ENCODE results near the gene PCNA.

The PCNA gene

GRCh38 chr20:5149892-5150225 lies 30.1 kb upstream of the PCNA start:
- Histone ChIP-seq H3K36me3 (ENCODE audit: insufficient read depth, low read length) (no peaks in the 10 kb centered on the region), H3K79me2 (ENCODE audit: insufficient read depth, low read length) (peaks cover 76% of the 10 kb centered on the region), H3K4me3 (ENCODE audit: low read length, poor library complexity, severe bottlenecking) (no peak overlapping the region), H3K4me1 (ENCODE audit: insufficient read depth, low read length, poor library complexity, severe bottlenecking) (peaks cover 20% of the 10 kb centered on the region), H3F3A (ENCODE audit: low read depth) (no peaks in the 10 kb centered on the region), H3K9me3 (ENCODE audit: insufficient read depth, low read depth, low read length) (no peaks in the 10 kb centered on the region), H3K9me2 (replicated peaks; ENCODE audit: low read depth, low read length) (no peaks in the 10 kb centered on the region), H3K27me3 (ENCODE audit: insufficient read depth, low read length, poor library complexity, severe bottlenecking) (no peaks in the 10 kb centered on the region), H3K4me2 (ENCODE audit: low read depth, low read length, poor library complexity, severe bottlenecking) (no peak overlapping the region), H3K9ac (ENCODE audit: low read depth, low read length, poor library complexity, severe bottlenecking) (no peak overlapping the region), H2AFZ (ENCODE audit: low read length) (no peak overlapping the region), H4K20me1 (ENCODE audit: insufficient read depth, low read length, poor library complexity, severe bottlenecking) (no peaks in the 10 kb centered on the region)
- TF ChIP-seq EZH2phosphoT487 (IDR thresholded peaks at IDR 0.05; ENCODE audit: borderline replicate concordance) (no peak), CTCF (conservative IDR thresholded peaks at IDR 0.05; ENCODE audit: low read length) (no peak)

- Histone ChIP-seq H3K9ac (ENCODE audit: low read depth, low read length, poor library complexity, severe bottlenecking) (no peak overlapping the region), H3K4me1 (ENCODE audit: insufficient read depth, low read length, poor library complexity, severe bottlenecking) (peaks cover 20% of the 10 kb centered on the region), H3K79me2 (ENCODE audit: insufficient read depth, low read length) (peaks cover 76% of the 10 kb centered on the region), H3K36me3 (ENCODE audit: insufficient read depth, low read length) (no peaks in the 10 kb centered on the region), H4K20me1 (ENCODE audit: insufficient read depth, low read length, poor library complexity, severe bottlenecking) (no peaks in the 10 kb centered on the region), H2AFZ (ENCODE audit: low read length) (no peak overlapping the region), H3K4me2 (ENCODE audit: low read depth, low read length, poor library complexity, severe bottlenecking) (no peak overlapping the region), H3K4me3 (ENCODE audit: low read length, poor library complexity, severe bottlenecking) (no peak overlapping the region), H3K9me3 (ENCODE audit: insufficient read depth, low read depth, low read length) (no peaks in the 10 kb centered on the region), H3K27me3 (ENCODE audit: insufficient read depth, low read length, poor library complexity, severe bottlenecking) (no peaks in the 10 kb centered on the region), H3K9me2 (replicated peaks; ENCODE audit: low read depth, low read length) (no peaks in the 10 kb centered on the region), H3F3A (ENCODE audit: low read depth) (no peaks in the 10 kb centered on the region)
- TF ChIP-seq EZH2phosphoT487 (IDR thresholded peaks at IDR 0.05; ENCODE audit: borderline replicate concordance), result no peak
- no peak for TF ChIP-seq CTCF (conservative IDR thresholded peaks at IDR 0.05; ENCODE audit: low read length)
Measured at GRCh38 chr20:5148581-5148980, 28.8 kb upstream of the PCNA start.

GRCh38 chr20:5146871-5147592 lies 27.3 kb upstream of the PCNA start:
- Histone ChIP-seq H3K4me3 (ENCODE audit: low read length, poor library complexity, severe bottlenecking) (no peak overlapping the region), H3K9me3 (ENCODE audit: insufficient read depth, low read depth, low read length) (no peaks in the 10 kb centered on the region), H3K27me3 (ENCODE audit: insufficient read depth, low read length, poor library complexity, severe bottlenecking) (no peaks in the 10 kb centered on the region), H3K9me2 (replicated peaks; ENCODE audit: low read depth, low read length) (no peaks in the 10 kb centered on the region), H4K20me1 (ENCODE audit: insufficient read depth, low read length, poor library complexity, severe bottlenecking) (no peaks in the 10 kb centered on the region), H3K79me2 (ENCODE audit: insufficient read depth, low read length) (peaks cover 79% of the 10 kb centered on the region), H3K9ac (ENCODE audit: low read depth, low read length, poor library complexity, severe bottlenecking) (no peak overlapping the region), H3F3A (ENCODE audit: low read depth) (no peaks in the 10 kb centered on the region), H3K4me1 (ENCODE audit: insufficient read depth, low read length, poor library complexity, severe bottlenecking) (peaks cover 20% of the 10 kb centered on the region), H2AFZ (ENCODE audit: low read length) (no peak overlapping the region), H3K36me3 (ENCODE audit: insufficient read depth, low read length) (no peaks in the 10 kb centered on the region), H3K4me2 (ENCODE audit: low read depth, low read length, poor library complexity, severe bottlenecking) (no peak overlapping the region)
- TF ChIP-seq EZH2phosphoT487 (IDR thresholded peaks at IDR 0.05; ENCODE audit: borderline replicate concordance) (no peak), CTCF (conservative IDR thresholded peaks at IDR 0.05; ENCODE audit: low read length) (no peak)

Data from Loucy (cell line).